GM20000 (cell line): ENCODE measurements around the gene OR2T10.
A peak's percentile ranks its signal among the peaks of the same experiment; 100 is the strongest.

Experiments used
- DNase-seq: peaks from one replicate; pipeline ENCODE4 v3.0.0; 2012; ENCODE audit warnings: low spot score
- CTCF ChIP-seq: IDR thresholded peaks from 2 replicates; pipeline ENCODE4 v1.5.1; 2012; ENCODE audit warnings: mild to moderate bottlenecking, control low read depth; ENCODE audit errors: extremely low read depth, missing control alignments

OR2T10 gene

DNA sequence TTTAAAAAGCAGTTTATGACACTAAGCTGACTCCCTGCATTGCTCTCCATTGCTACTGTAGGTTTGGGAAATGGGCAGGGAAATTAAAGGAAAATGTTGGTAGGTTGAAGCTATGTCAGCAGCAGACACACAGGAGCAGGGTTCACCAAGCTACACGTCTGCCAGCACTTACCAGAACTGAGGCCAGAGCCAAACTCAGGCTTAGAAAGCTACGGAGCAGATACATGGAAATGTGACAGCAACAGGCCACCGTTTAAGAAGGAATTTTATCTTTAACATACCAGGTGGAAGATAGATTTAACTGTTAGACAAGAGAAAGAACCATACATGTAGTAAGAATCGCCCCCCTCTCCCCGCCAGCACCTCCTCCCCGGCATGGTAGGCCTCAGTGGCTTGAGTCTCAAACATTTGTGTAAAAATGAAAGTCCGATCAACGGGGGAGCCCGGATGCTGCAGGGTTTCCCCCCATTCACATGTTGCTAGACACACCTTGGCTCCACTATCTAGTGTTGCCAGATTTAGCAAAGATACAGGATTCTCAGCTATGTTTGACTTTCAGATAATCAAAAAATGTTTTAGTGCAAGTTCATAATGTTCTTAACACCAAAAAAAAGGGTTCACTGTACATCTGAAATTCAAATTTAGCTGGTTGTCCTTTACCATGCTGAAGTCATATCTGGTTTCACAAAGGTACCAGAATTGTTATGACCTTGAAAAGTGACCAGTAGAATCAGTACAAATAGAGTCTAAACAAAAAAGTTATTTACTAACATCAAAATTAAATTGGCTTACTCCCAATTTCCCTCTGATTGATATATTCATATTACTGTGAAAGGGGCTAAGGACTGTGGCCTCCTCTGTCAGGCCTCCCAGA lies 30.7 kb upstream of the OR2T10 start:
- TF ChIP-seq CTCF: no peak
- peak; percentile 73 for DNase-seq

DNA sequence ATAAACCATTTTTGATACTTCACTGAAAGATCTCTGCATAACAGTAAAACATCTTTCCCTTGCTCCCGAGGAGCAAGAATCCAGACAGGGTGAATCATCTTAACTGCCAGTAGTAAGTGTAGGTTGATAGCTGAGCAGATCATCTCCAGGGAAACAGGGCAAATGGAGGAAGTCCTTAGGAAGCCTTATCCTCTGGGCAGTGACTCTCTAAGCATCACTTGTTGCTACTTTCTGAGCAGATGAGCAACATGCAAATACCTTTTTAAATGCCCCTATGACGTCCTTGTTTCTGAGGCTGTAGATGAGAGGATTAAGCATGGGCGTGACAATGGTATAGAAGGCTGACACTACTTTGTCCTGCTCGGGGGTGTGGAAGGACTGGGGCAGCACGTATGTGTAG lies 28.5 kb upstream of the OR2T10 start:
- no peak for TF ChIP-seq CTCF
- no peak for DNase-seq

GRCh38 chr1:248625166-248625565 lies 27.7 kb upstream of the OR2T10 start:
- no peak for DNase-seq
- TF ChIP-seq CTCF: no peak

- TF ChIP-seq CTCF: peak; percentile 27
Observed at GRCh38 chr1:248622570-248623001, 25.1 kb upstream of the OR2T10 start.

GRCh38 chr1:248621770-248622169 lies 24.3 kb upstream of the OR2T10 start:
- TF ChIP-seq CTCF: no peak

More at GRCh38 chr1:248622570-248623001, 25.1 kb upstream of the OR2T10 start:
- peak; percentile 67 for DNase-seq

DNA sequence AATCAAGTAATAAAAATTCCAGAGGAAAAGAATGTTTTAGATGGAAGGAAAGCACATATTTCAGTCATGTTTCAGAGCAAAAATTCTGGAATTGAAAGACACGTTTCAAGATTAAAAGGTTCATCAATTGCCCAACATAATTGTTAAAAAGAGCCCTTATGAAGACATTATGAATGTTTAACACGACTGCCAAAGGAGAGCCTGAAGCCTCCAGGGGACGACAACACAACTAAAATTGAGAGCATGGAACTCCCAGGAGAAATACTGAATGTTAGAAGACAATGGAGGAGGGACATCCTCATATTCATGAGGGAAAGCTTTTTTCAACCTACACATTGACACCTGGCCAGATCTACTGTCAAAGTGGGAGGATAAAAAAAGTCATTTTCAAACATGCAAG lies 21.4 kb upstream of the OR2T10 start:
- DNase-seq: peak; percentile 33
- peak; percentile 55 for TF ChIP-seq CTCF

More at GRCh38 chr1:248621770-248622169, 24.3 kb upstream of the OR2T10 start:
- DNase-seq: no peak

GRCh38 chr1:248618119-248618518 lies 20.6 kb upstream of the OR2T10 start:
- DNase-seq: no peak
- TF ChIP-seq CTCF: no peak
